ENCODE measurements around the gene CD28. TPM values are rescaled to one million over a fixed set of nuclear protein-coding genes. Genes with fewer than 3 reads are reported as not detected.
"Not testable (repeated sequence)": the region's sequence is repeated elsewhere in the genome, so short reads cannot be mapped to it uniquely, and the experiment has no call there.

Gene CD28
- polyA plus RNA-seq, 4 donors = 1.4 to 6.6 (median 1.9) TPM

DNA sequence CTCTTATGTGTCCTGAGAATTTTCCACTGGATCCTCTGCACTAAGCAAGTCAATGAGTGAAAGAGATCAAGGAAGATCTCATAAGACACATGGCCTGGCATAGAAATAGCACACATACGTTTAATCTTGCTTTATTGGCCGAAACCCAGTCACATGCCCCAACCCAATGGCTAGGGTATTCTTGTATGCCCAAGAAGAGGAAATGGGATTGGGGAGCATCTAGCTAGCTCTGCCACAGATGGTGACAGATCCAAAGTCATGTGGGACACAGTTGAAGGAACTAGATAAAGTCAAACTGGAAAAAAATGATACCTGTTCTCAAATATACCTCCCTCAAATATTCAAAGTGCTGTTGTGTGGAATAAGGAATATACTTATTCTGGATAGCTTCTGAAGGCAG, 74.7 kb downstream of the CD28 start:
- no peak for DNase-seq (ENCODE audit: low read depth in 4 of 4, low spot score in 3 of 4)

DNA sequence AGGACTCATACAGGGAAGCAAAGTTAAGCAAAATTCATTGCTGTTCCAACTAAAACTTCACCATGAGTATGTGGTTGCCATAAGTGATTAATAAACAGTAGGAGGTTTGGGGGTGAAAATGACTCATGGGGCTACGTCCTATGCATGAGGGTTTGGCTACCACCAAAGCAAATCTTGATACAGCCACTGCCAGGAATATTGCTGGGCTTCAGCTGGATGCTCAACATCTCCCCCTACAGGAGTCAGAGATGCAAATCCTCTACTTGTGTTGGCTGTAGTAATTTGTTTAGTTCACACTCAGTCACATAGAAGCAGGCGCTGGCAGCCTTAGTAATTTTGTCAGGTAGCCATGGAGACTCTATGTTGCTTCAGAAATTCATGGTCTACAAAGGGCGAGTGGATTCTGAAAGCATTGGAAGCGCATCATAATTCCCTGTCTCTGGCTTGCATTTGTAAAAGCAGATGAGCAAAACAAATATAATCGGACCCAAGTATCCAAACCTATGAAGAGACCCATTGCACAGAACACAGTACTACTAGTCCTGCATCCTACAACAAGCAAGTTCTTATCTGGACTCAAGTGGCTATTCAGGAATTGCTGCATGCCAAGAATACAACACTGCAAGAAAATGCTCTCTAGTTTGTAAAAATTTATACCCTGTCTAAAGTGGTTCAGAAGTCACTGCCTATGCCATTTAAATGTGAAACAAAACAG, 76.0 kb downstream of the CD28 start:
- peak in 1 of 4 donors; percentile 24 for DNase-seq (ENCODE audit: low read depth in 4 of 4, low spot score in 3 of 4)

DNA sequence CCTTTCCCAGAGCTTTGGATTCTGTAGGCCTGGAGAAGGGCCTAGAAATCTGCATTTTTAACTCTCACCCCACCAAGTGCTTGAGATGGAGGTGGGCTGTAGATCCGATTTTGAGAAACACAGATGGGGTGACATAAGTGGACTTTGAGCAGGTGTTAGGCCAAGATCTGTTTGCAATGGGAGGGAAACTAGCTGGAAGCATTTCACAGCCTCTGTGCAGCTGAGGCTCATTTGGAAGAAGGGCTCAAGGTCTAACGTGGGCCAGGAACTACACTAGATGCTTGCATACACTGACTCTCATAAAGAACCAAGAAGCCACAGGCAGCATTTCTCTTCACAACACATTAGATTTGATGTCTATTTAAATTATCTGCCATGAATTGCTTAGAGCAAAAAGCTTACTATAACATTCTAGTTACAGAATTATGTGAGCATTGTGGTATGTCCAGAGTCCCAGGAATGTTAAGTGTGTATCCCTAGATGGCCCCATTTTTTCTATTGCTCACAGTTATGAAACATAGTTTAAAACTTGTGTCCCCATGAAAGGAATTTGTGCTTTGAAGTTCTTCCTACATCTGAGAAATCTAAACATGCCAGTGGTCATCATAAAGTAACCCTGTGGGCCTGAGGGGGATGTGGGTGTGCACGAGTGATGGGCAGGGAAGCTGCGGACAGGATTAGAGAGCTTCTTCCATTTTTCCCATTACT, 77.2 kb downstream of the CD28 start:
- DNase-seq (ENCODE audit: low read depth in 4 of 4, low spot score in 3 of 4) = no peak

DNA sequence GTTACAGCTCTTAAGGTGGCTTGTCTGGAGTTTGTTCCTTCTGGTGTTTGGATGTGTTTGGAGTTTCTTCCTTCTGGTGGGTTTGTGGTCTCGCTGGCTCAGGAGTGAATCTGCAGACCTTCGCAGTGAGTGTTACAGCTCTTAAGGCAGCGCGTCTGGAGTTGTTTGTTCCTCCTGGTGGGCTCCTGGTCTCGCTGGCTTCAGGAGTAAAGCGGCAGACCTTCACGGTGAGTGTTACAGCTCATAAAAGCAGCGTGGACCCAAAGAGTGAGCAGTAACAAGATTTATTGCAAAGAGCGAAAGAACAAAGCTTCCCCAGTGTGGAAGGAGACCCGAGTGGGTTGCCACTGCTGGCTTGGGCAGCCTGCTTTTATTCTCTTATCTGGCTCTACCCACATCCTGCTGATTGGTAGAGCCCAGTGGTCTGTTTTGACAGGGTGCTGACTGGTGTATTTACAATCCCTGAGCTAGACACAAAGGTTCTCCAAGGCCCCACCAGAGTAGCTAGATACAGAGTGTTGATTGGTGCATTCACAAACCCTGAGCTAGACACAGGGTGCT, 78.4 kb downstream of the CD28 start:
- not testable (repeated sequence) for DNase-seq (ENCODE audit: low read depth in 4 of 4, low spot score in 3 of 4)

DNA sequence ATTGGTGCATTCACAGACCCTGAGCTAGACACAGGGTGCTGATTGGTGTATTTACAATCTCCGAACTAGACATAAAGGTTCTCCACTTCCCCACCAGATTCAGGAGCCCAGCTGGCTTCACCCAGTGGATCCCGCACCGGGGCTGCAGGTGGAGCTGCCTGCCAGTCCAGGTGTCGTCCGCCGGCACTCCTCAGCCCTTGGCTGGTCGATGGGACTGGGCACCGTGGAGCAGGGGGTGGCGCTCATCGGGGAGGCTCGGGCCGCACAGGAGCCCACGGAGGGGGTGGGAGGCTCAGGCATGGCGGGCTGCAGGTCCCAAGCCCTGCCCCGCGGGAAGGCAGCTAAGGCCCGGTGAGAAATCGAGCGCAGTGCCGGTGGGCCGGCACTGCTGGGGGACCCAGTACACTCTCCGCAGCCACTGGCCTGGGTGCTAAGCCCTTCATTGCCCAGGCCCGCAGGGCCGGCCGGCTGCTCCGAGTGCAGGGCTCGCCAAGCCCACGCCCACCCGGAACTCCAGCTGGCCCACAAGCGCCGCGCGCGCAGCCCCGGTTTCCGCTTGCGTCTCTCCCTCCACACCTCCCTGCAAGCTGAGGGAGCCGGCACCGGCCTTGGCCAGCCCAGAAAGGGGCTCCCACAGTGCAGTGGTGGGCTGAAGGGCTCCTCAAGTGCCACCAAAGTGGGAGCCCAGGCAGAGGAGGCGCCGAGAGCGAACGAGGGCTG, 79.1 kb downstream of the CD28 start:
- DNase-seq (ENCODE audit: low read depth in 4 of 4, low spot score in 3 of 4) = not testable (repeated sequence)

DNA sequence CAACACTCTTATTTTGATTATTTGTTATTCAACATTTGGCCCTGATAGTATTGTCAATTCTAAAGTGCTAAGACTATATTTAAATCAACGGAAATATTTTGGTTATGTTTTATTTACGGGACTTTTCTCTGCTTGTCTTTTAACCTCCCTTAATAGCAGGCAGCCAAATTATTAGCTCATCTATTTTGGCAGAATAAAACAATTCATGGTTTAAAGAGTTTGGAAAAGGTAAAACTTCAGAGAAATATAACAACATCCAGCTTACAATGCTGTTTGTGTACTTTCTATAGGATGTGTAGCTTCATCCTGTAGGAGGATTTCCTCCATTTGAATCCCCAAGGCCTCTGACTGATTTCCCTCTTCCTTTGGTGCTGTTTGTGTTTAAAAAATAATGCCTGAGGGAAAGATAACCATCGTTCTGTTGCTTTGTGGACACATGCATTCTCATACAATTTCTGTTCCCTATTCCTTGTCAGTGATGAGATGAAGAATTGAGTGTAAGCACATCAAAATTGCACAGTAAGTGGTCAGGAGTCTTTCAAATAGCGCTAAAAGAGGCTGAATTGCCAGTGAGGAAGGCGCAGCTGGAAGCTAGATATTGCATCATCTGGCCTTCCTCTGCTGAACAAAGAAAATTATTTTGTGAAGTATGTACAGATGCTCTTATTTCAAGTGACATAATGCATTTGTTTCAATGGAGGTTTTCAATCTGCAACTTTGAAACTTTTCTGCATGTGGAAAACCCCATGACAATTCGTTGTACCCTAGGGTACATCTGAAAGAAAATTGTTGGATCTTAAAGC, 80.3 kb downstream of the CD28 start:
- no peak for DNase-seq (ENCODE audit: low read depth in 4 of 4, low spot score in 3 of 4)

DNA sequence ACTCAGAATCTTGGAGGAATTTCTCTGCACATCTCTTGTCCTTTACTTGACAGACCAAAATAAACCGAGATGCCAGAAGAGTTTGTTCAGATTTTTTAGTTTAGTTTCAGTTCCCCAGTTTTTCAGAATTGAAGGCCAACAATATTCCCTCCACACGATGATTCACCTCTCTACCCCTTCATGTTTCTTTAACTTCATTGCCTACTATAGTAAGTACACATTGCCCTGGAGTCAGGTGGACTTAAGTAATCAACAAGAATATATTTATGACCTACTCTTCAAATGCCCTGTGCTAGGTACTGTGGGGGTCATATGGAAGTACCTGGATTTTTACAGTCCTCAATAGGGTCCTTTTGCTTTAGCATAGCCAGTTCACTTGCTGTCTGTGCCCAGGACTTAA, 81.5 kb downstream of the CD28 start:
- DNase-seq (ENCODE audit: low read depth in 4 of 4, low spot score in 3 of 4) = no peak

Other genes with a start within 250 kb of the CD28 start
- 10 to 100 TPM; 13.4 to 23.3 (median 14.5) TPM for gene RAPH1, start 171.3 kb upstream of the CD28 start, polyA plus RNA-seq (ENCODE audit: insufficient read length in 4 of 4)
- gene CTLA4, start 161.1 kb downstream of the CD28 start, polyA plus RNA-seq (ENCODE audit: insufficient read length in 4 of 4) = under 1 TPM in 1 of 4 donors, not detected in 3; 0.19 TPM
- under 1 TPM in 1 of 4 donors, not detected in 3; 0.22 TPM for gene ICOS, start 230.1 kb downstream of the CD28 start, polyA plus RNA-seq (ENCODE audit: insufficient read length in 4 of 4)